HG02763 (cell line): ENCODE data around the gene EXOSC2.
"Not testable (repeated sequence)": the region's sequence is repeated elsewhere in the genome, so short reads cannot be mapped to it uniquely, and the experiment has no call there.

Source experiments
- ATAC-seq: cut with Tn5 transposase; IDR thresholded peaks from one replicate; pipeline ENCODE4 v1.9.1; 2021; ENCODE audit warnings: mild to moderate bottlenecking, moderate library complexity; ENCODE audit not compliant: unreplicated experiment

EXOSC2 gene

DNA sequence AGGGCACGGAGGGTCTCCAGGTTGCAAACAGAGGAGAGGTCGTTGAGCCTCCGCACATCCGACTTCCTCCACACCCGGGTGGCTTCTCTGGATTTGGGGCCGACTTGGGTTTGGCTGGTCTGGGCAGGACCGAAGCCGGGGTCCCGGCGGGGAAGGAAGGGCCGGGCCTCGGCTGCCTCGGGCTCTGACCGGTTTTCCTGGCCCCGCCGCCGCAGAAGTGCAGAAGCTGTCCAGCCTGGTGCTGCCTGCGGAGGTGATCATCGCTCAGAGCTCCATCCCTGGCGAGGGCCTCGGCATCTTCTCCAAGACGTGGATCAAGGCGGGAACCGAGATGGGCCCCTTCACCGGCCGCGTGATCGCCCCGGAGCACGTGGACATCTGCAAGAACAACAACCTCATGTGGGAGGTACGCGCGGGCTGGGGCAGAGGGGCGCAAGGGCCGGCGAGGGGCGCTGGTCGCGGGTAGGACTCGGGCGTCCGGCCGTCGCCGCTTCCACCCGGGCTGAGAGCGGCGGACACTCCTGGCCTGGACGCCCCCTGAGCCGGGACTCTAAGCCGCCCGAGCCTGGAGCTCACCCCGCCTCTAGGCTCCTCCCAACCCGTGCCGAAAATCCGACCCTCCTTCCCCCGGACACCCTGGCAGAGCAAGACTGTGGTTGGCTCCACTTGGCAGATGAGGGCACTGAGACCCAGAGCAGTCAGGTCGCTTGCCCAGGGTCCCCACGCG, 27.0 kb upstream of the EXOSC2 start:
- ATAC-seq: no peak

GRCh38 chr9:130667120-130667435, 26.5 kb upstream of the EXOSC2 start:
- ATAC-seq: no peak

- ATAC-seq: no peak
Observed at GRCh38 chr9:130668196-130668595, 25.4 kb upstream of the EXOSC2 start.

DNA sequence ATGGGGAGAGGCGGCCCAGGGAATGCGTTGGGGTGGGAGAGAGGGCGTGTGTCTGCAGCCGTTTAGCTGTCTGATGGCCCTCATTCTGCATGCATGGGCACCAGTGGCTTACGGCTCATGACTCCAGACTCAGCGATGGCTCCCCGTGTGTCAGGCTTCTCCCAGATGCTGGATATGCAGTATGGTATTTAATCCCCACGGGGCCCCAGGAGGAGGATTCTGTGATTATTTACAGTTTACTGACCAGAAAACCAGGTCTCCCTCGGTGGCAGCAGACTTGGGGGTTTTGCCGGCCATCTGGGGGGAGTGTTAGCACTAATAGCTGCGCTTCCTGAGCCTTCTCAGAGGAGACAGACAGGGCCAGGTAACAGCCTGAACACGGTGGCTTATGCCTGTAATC, 24.9 kb upstream of the EXOSC2 start:
- no peak for ATAC-seq

GRCh38 chr9:130669965-130670364, 23.6 kb upstream of the EXOSC2 start:
- no peak for ATAC-seq

DNA sequence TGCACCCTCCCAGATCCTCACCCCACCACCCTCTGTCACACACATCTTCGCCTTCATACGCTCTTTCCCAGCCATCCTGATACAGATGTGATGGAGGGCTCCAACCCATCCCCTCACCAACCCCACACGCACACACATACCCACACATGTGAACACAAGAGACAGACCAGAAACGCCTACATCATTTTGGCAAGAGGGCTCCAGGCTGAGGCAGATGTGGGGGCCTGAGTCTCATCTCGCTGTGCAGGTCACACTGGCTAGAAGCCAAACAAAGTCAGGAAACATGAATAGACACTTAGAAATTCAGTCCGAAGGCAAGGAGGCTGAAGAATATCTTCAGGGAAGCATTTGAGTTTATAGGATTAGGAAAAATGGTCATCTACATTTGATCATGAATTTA, 22.9 kb upstream of the EXOSC2 start:
- no peak for ATAC-seq

DNA sequence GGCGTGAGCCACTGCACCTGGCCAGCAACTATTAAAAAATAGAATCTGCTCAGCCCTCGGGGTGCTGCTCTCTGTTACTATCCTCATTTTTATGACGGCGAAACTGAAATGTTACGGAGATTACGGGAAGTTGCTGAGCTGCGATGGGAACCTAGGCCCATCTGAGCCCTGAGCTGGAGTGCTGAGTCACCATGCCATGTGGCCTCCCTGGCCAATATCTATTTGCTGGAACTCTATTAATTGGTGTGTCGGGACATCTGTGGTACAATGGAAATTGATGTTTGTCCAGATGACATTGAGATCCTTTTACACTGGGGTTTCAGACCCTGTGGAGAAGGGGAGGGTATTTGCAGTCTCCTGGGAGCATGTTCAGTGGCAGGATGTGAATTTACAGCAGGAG, 21.1 kb upstream of the EXOSC2 start:
- ATAC-seq: no peak

DNA sequence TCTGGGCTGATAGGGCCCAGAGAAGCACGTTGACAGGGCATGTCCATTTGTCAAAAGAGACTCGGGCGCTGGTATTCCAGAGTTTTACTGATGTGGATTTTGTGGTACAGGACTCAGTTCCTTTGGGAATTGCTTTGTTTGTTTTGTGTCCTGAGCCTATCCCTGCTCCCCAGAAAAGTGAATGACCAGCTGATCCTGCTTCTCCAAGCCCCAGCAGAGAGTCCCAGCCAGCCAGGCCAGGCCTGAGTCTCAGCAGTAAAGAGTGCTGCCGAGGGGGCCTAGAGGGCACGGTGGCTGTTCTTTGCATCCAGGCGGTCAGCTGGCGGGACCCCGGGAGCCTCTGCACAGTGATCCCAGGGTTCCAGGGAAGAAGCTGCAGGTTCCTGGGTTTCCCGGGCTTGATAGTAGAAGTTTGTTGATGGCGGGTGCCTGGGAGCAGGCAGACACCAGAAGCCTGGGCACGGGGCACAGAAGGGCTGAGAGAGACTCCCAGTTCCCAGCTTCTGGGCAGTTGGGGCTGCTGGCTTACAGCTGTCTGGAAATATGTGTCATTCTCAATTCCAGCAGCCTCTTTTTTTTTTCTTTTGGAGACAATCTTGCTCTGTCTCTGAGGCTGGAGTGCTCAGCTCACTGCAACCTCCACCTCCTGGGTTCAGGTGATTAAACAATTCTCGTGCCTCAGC, 20.5 kb upstream of the EXOSC2 start:
- no peak for ATAC-seq

DNA sequence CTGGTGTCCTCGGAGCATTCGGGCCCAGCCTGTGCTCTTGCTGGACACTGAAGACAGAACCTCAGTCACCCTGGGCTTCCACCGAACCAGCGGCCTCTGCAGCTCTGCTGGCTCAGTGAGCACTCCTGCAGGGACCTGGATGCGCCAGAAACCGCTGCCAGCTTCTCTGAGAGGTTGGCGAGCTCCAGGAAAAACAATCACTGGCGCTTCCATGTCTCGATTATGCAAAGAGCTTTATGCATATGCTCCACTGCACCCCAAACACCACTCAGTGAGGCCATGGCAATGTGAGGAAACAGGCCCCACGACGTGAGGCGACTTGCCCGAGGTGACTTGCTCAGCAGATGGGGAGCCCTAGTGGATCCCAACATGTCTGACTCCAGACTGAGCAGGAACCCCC, 18.2 kb upstream of the EXOSC2 start:
- no peak for ATAC-seq

DNA sequence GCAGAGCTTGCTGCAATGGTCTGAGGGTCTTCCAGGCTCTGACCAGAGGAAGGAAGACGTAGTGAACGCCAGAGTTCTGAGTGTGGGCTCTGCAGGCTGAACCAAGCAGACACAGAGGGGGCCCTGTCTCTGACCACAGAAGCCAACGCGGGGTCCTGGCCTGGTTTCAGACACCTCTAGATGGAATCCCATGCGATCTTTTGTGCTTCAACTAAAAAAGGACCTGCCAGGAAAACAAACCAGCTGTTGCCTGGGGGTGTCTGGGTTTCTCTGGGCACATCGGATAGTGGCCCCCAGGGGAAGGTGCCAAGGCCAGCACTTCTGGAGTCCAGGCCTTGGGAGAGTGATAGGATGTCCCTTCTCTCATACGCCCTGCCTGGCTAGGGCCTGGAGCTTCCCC, 16.3 kb upstream of the EXOSC2 start:
- no peak for ATAC-seq

- ATAC-seq: no peak
Observed at GRCh38 chr9:130680836-130681768, 12.5 kb upstream of the EXOSC2 start.

GRCh38 chr9:130681769-130682420, 11.7 kb upstream of the EXOSC2 start:
- no peak for ATAC-seq

DNA sequence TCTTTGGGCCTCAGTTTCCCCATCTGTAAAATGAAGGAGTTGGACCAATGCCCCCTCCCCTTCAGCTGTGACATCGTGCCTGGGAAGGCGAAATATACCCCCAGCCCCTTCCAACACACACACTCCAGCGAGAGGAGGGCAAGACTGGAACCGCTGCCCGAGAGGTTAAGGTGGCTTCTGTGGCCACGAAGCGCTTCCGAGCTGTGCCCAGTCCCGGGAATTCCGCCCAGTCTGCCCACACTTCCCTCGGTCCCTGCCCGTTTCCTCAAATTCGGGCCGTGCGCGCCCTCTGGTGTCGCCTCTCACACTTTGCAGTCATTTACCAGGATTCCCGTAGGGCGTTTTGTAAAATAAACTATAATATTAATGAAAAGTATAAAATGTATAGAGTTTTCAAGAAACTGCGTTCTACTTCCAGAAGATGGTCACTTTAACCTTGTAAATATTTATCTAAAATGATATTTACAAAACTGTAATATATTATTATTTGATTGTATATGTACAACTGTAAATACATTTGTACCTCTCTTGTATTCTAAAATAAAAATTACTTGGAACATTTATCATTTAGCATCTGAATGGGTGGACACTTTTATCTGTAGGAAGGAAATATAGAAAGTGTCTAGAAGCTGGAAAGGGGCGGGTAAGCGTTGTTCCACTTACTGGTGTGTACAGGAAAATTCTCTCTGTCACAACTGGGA, 11.0 kb upstream of the EXOSC2 start:
- no peak for ATAC-seq

DNA sequence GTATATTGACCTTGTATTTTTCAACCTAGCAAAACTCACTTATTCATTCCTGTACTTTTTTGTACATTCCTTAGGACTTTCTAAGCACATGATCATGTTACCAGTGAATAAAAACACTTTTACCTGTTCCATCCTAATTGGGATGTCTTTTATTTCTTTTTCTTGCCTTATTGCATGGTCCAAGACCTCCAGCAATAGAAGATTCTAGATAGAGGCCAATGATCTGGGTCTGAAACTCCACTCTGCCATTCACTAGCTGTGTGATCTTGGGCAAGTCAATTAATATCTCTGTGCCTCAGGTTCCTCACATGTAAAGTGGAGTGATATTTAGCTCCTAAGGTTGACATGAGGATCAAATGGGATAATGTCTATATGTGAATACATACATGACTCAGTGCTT, 8.5 kb upstream of the EXOSC2 start:
- ATAC-seq: no peak

GRCh38 chr9:130685945-130686344, 7.6 kb upstream of the EXOSC2 start:
- not testable (repeated sequence) for ATAC-seq

DNA sequence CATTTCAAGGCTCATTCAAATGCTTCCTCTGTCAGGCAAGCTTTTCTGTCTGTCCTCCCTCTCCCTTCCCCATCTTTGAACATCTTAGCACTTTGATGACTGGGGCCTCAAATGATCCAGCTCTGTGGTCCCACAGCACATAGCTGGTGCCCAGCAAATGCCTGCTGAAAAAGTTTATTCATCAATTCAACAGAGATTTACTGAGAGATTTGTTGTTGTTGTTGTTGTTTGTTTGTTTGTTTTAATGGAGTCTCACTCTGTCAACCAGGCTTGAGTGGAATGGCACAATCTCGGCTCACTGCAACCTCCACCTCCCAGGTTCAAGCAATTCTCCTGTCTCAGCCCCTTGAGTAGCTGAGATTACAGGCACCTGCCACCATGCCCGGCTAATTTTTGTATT, 6.0 kb upstream of the EXOSC2 start:
- ATAC-seq: no peak

DNA sequence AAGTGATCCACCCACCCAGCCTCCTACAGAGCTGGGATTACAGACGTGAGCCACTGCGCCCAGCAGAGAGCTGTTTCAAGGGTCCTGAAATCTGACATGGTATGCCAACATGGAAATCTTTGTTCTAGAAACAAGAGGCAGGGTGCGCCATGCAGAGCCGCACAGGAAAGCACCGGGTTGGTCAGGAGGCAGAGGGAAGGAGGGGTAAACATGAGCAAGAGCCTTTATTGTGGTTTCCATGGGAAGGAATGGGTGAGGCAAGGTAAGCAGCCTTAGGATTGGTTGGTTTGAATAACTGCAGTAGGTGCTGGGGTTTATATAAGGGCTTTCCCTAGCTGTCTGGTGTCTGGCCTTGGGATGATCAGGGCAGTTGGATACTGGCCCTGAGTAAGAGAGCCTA, 5.5 kb upstream of the EXOSC2 start:
- no peak for ATAC-seq

DNA sequence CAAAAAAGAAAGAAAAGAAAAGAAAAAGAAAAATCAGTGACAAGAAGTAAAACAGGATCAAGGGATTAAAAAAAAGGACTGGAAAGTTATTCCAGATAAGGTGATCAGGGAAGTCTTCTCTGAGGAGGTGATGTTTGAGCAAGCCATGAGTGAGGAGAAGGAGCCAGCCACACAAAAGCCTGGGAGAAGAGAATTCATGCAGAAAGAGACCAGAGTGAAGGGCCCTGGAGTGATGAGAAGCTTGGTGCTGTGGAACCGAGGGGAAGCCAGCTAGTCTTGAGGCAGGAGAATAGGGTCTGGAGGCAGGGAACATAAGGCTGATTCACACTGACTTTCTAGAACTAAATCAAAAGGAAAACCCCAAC, 4.0 kb upstream of the EXOSC2 start:
- no peak for ATAC-seq

- no peak for ATAC-seq
Observed at GRCh38 chr9:130689937-130690700, 3.5 kb upstream of the EXOSC2 start.

- ATAC-seq: no peak
Observed at GRCh38 chr9:130692321-130692720, 1.3 kb upstream of the EXOSC2 start.
